A204.1 (cell line): ENCODE data around the gene STARD13.
"Not testable (repeated sequence)": the region's sequence is repeated elsewhere in the genome, so short reads cannot be mapped to it uniquely, and the experiment has no call there.

Source experiments
- FAIRE-seq: peaks from 2 replicates; lab custom pipeline; 2012; peaks lifted over from hg19 to GRCh38; lab: Jason Lieb, UNC

The STARD13 gene

GRCh38 chr13:33172911-33173310 is 112.6 kb downstream of the STARD13 start:
- no peak for FAIRE-seq

- no peak for FAIRE-seq
Observed at GRCh38 chr13:33172400-33172799, 113.2 kb downstream of the STARD13 start.

GRCh38 chr13:33169273-33169980 is 116.1 kb downstream of the STARD13 start:
- no peak for FAIRE-seq

- FAIRE-seq, result no peak
Observed at GRCh38 chr13:33168321-33168960, 117.1 kb downstream of the STARD13 start.

GRCh38 chr13:33167491-33167890 is 118.1 kb downstream of the STARD13 start:
- no peak for FAIRE-seq

- FAIRE-seq, result no peak
Observed at GRCh38 chr13:33165787-33166186, 119.8 kb downstream of the STARD13 start.

GRCh38 chr13:33164331-33164730 is 121.2 kb downstream of the STARD13 start:
- no peak for FAIRE-seq

- FAIRE-seq, result not testable (repeated sequence)
Observed at GRCh38 chr13:33162725-33163124, 122.8 kb downstream of the STARD13 start.

- FAIRE-seq, result no peak
Observed at GRCh38 chr13:33158816-33159215, 126.7 kb downstream of the STARD13 start.

GRCh38 chr13:33158271-33158670 is 127.3 kb downstream of the STARD13 start:
- FAIRE-seq, result no peak

- FAIRE-seq, result no peak
Observed at GRCh38 chr13:33154911-33155310, 130.6 kb downstream of the STARD13 start.

GRCh38 chr13:33153421-33154404 is 131.8 kb downstream of the STARD13 start:
- no peak for FAIRE-seq

- FAIRE-seq, result no peak
Observed at GRCh38 chr13:33152389-33152788, 133.2 kb downstream of the STARD13 start.

- no peak for FAIRE-seq
Observed at GRCh38 chr13:33150662-33151061, 134.9 kb downstream of the STARD13 start.

GRCh38 chr13:33150126-33150525 is 135.4 kb downstream of the STARD13 start:
- FAIRE-seq, result no peak

GRCh38 chr13:33147832-33148231 is 137.7 kb downstream of the STARD13 start:
- FAIRE-seq, result no peak

GRCh38 chr13:33146843-33147611 is 138.5 kb downstream of the STARD13 start:
- no peak for FAIRE-seq

- FAIRE-seq, result no peak
Observed at GRCh38 chr13:33145667-33146066, 139.9 kb downstream of the STARD13 start.

- FAIRE-seq, result no peak
Observed at GRCh38 chr13:33144358-33144784, 141.2 kb downstream of the STARD13 start.

- FAIRE-seq, result no peak
Observed at GRCh38 chr13:33139780-33140535, 145.6 kb downstream of the STARD13 start.

GRCh38 chr13:33139184-33139583 is 146.4 kb downstream of the STARD13 start:
- no peak for FAIRE-seq
